ENCODE results near the gene ARSG. TPM values are rescaled to one million over a fixed set of nuclear protein-coding genes. Genes with fewer than 3 reads are reported as not detected.
A peak's percentile ranks its signal among the peaks of the same experiment; 100 is the strongest.

ARSG gene
- total and polyA plus RNA-seq, 2 donors (not counting 3 experiments of a cell fraction or from before 2014, with no cell fraction given): 3.9 to 7.0 TPM

DNA sequence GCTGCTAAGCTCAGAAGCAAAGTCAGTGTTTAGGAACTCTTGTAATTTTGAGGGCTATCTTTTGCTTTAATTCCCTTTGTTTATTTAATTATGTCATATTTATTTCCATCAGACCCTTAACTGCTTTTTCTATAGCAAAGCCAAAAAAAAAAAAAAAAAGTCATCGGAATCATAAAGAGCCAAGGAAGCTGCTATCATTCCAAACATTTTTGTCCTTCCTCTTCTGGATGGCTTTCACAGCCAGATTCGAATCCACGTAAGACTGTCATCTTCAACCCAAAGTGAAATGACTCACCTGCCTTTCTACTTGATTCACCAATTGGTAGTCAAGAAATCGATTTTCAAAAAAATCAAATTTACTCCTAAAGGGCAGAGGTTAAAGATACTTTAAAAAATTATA, 127.6 kb downstream of the ARSG start:
- Histone ChIP-seq H3K27me3 (ENCODE audit: control insufficient read depth in 2 of 2, insufficient read depth in 2 of 2, low read length in 2 of 2) (no peaks in the 10 kb centered on the region), H3K4me1 (ENCODE audit: control insufficient read depth, extremely low read depth, insufficient read depth, low read length) (no peaks in the 10 kb centered on the region), H4K20me1 (replicated peaks; ENCODE audit: control insufficient read depth, extremely low read depth, insufficient read depth, low read length) (no peaks in the 10 kb centered on the region), H2AFZ (ENCODE audit: low read depth, low read length) (no peak overlapping the region), H3K9me1 (replicated peaks; ENCODE audit: control insufficient read depth, extremely low read depth, insufficient read depth, low read length) (no peaks in the 10 kb centered on the region), H3K9me3 (replicated peaks; ENCODE audit: control insufficient read depth, insufficient read depth, low read length) (no peaks in the 10 kb centered on the region), H3K4me2 (ENCODE audit: insufficient read depth, low read length) (no peak overlapping the region), H3K4me3 (replicated peaks in 1 of 3; ENCODE audit: insufficient read depth in 1 of 3, low read depth in 1 of 3, low read length in 3 of 3) (no peak overlapping the region), H3K79me2 (ENCODE audit: control insufficient read depth, insufficient read depth, low read length) (no peaks in the 10 kb centered on the region), H3K36me3 (ENCODE audit: control insufficient read depth in 2 of 2, extremely low read depth in 1 of 2, insufficient read depth in 2 of 2, low read length in 2 of 2) (peaks cover 4 to 7% of the 10 kb centered on the region in 2 experiments), H3K9ac (replicated peaks; ENCODE audit: extremely low read depth, insufficient read depth, low read length) (no peak overlapping the region), H3K27ac (ENCODE audit: insufficient read depth, low read depth, low read length) (no peak overlapping the region)
- no TSS peak for BruUV-seq (replicated peaks)
- ChIA-PET CTCF (interaction anchor here (0.6 to 1.8 kb wide), 5 partner anchors 13 to 315 kb away, joined by 3 to 13 read pairs (median 4); no protein-coding TSS in a partner anchor), POLR2A (no interaction called here)
- DNase-seq (ENCODE audit: low read depth, low spot score) (peak; percentile 28), FAIRE-seq (no peak)
- no peak for TF ChIP-seq POLR2A (IDR thresholded peaks at IDR 0.05; ENCODE audit: low read depth, low read length)
- TF ChIP-seq GATA2 (IDR thresholded peaks at IDR 0.05; ENCODE audit: insufficient read depth, insufficient read length, low read depth, low read length): no peak
- peak; percentile 29 for TF ChIP-seq JUN (IDR thresholded peaks at IDR 0.05; ENCODE audit: borderline replicate concordance, insufficient read depth, insufficient read length, low read depth)
- TF ChIP-seq, protein P1, sequence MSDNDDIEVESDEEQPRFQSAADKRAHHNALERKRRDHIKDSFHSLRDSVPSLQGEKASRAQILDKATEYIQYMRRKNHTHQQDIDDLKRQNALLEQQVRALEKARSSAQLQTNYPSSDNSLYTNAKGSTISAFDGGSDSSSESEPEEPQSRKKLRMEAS (IDR thresholded peaks at IDR 0.05; ENCODE audit: insufficient read depth, insufficient read length): no peak
- dilution Hi-C loops (cut with MboI; ENCODE audit: extremely low pct_ligation_motif_present, low sequenced_read_pairs) (no loop called here), intact Hi-C loops (cut with micrococcal nuclease) (no loop called here)

DNA sequence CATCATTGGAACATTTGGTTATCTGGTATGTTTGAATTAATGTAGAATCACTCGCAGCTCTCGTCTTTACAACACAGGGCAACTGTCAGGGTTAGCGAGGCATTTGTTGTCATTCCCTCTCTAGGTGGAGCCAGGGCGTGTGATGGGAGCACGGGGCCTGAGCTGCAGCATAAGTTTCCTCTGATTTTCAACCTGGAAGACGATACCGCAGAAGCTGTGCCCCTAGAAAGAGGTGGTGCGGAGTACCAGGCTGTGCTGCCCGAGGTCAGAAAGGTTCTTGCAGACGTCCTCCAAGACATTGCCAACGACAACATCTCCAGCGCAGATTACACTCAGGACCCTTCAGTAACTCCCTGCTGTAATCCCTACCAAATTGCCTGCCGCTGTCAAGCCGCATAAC, 128.8 kb downstream of the ARSG start:
- Histone ChIP-seq H3K79me2 (ENCODE audit: control insufficient read depth, insufficient read depth, low read length) (no peaks in the 10 kb centered on the region), H3K9ac (replicated peaks; ENCODE audit: extremely low read depth, insufficient read depth, low read length) (no peak overlapping the region), H3K4me2 (ENCODE audit: insufficient read depth, low read length) (no peak overlapping the region), H3K4me1 (ENCODE audit: control insufficient read depth, extremely low read depth, insufficient read depth, low read length) (no peaks in the 10 kb centered on the region), H3K9me3 (replicated peaks; ENCODE audit: control insufficient read depth, insufficient read depth, low read length) (no peaks in the 10 kb centered on the region), H4K20me1 (replicated peaks; ENCODE audit: control insufficient read depth, extremely low read depth, insufficient read depth, low read length) (no peaks in the 10 kb centered on the region), H3K36me3 (ENCODE audit: control insufficient read depth in 2 of 2, extremely low read depth in 1 of 2, insufficient read depth in 2 of 2, low read length in 2 of 2) (peaks cover 4 to 7% of the 10 kb centered on the region in 2 experiments), H3K27ac (ENCODE audit: insufficient read depth, low read depth, low read length) (no peak overlapping the region), H3K27me3 (ENCODE audit: control insufficient read depth in 2 of 2, insufficient read depth in 2 of 2, low read length in 2 of 2) (no peaks in the 10 kb centered on the region), H3K9me1 (replicated peaks; ENCODE audit: control insufficient read depth, extremely low read depth, insufficient read depth, low read length) (no peaks in the 10 kb centered on the region), H3K4me3 (replicated peaks in 1 of 3; ENCODE audit: insufficient read depth in 1 of 3, low read depth in 1 of 3, low read length in 3 of 3) (no peak overlapping the region), H2AFZ (ENCODE audit: low read depth, low read length) (no peak overlapping the region)
- DNase-seq (ENCODE audit: low read depth, low spot score): no peak
- intact Hi-C loops (cut with micrococcal nuclease) (no loop called here), dilution Hi-C loops (cut with MboI; ENCODE audit: extremely low pct_ligation_motif_present, low sequenced_read_pairs) (no loop called here)
- TF ChIP-seq EZH2 (IDR thresholded peaks at IDR 0.05; ENCODE audit: borderline replicate concordance, low read depth, low read length, severe bottlenecking) (no peak), POLR2A (IDR thresholded peaks at IDR 0.05; ENCODE audit: low read depth, low read length) (no peak), MYC (IDR thresholded peaks at IDR 0.05; ENCODE audit: low read depth, low read length) (no peak), GATA2 (IDR thresholded peaks at IDR 0.05; ENCODE audit: insufficient read depth, insufficient read length, low read depth, low read length) (no peak)
- TF ChIP-seq, protein P2, sequence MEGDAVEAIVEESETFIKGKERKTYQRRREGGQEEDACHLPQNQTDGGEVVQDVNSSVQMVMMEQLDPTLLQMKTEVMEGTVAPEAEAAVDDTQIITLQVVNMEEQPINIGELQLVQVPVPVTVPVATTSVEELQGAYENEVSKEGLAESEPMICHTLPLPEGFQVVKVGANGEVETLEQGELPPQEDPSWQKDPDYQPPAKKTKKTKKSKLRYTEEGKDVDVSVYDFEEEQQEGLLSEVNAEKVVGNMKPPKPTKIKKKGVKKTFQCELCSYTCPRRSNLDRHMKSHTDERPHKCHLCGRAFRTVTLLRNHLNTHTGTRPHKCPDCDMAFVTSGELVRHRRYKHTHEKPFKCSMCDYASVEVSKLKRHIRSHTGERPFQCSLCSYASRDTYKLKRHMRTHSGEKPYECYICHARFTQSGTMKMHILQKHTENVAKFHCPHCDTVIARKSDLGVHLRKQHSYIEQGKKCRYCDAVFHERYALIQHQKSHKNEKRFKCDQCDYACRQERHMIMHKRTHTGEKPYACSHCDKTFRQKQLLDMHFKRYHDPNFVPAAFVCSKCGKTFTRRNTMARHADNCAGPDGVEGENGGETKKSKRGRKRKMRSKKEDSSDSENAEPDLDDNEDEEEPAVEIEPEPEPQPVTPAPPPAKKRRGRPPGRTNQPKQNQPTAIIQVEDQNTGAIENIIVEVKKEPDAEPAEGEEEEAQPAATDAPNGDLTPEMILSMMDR (IDR thresholded peaks at IDR 0.05; ENCODE audit: extremely low read depth in 1 of 2, insufficient read depth in 1 of 2, low read depth in 1 of 2, low read length in 2 of 2): no peak
- TF ChIP-seq, protein P1 (IDR thresholded peaks at IDR 0.05; ENCODE audit: insufficient read depth, insufficient read length): no peak
- FAIRE-seq: no peak
- BruUV-seq (replicated peaks): no TSS peak
- ChIA-PET CTCF (interaction anchor here (1.8 kb wide), 1 partner anchor 21 kb away, joined by 13 read pairs; no protein-coding TSS in a partner anchor), POLR2A (no interaction called here)
